ENCODE measurements around the gene HDAC4. TPM values are rescaled to one million over a fixed set of nuclear protein-coding genes. Genes with fewer than 3 reads are reported as not detected.

The HDAC4 gene
- total and polyA plus RNA-seq, 2 of the 8 experiments (the other 6 are each of a cell fraction or from before 2014, with no cell fraction given), result 15.4 to 31.5 TPM

GRCh38 chr2:239142806-239143205 lies 258.0 kb downstream of the HDAC4 start:
- H3K27me3 ChIP-seq (replicated peaks in 1 of 4; ENCODE audit: control insufficient read depth in 3 of 4, extremely low read depth in 1 of 4, insufficient read depth in 3 of 4, low read length in 3 of 4), result no peaks in the 10 kb centered on the region
- no peaks in the 10 kb centered on the region for H3K23me2 ChIP-seq (ENCODE audit: low read depth, low read length)
- H2AFZ ChIP-seq (ENCODE audit: low read length), result no peak overlapping the region
- H2BK120ac ChIP-seq (replicated peaks; ENCODE audit: low read depth, low read length), result no peak overlapping the region
- H3K18ac ChIP-seq (ENCODE audit: extremely low read depth, low read length), result no peak overlapping the region; the same call in 1 of the 2 replicates
- H3K79me2 ChIP-seq (ENCODE audit: control insufficient read depth in 1 of 2, insufficient read depth in 2 of 2, low read length in 2 of 2), result no peaks in the 10 kb centered on the region
- no peak for FAIRE-seq
- no peak overlapping the region for H2BK15ac ChIP-seq (ENCODE audit: low read length)
- H4K5ac ChIP-seq (ENCODE audit: insufficient read length, low read depth, low read length), result no peak overlapping the region
- H2BK20ac ChIP-seq (ENCODE audit: low read length), result no peak overlapping the region
- 88% methylated on average over 9 of the region's 9 CpGs; no CpG with 5 or more reads in 1 of the 2 experiments for WGBS, 2 experiments (ENCODE audit: extremely low coverage in 1 of 2, insufficient coverage in 1 of 2, insufficient read length in 1 of 2, insufficient replicate concordance in 2 of 2, low coverage in 1 of 2, low lambda C conversion rate in 2 of 2, missing lambda C conversion rate in 1 of 2)
- DNase-seq (ENCODE audit: low read depth in 1 of 2, low spot score in 2 of 2), result no peak
- H3K4me2 ChIP-seq (ENCODE audit: insufficient read depth in 1 of 2, low read depth in 2 of 2, low read length in 2 of 2), result no peak overlapping the region
- H2AK5ac ChIP-seq (ENCODE audit: low read depth, low read length), result no peak overlapping the region
- H3K4me1 ChIP-seq (replicated peaks in 1 of 4; ENCODE audit: control insufficient read depth in 3 of 4, insufficient read depth in 4 of 4, low read length in 3 of 4), result no peaks in the 10 kb centered on the region
- no peak overlapping the region; the same call in 1 of the 2 replicates for H4K8ac ChIP-seq (ENCODE audit: extremely low read depth, insufficient read depth, low read length)
- no peak overlapping the region for H3K56ac ChIP-seq (replicated peaks; ENCODE audit: insufficient read length, low read depth, low read length)
- no peak overlapping the region for H4K91ac ChIP-seq (replicated peaks; ENCODE audit: insufficient read length, low read length)
- no peak overlapping the region for H2BK12ac ChIP-seq (ENCODE audit: low read depth, low read length)
- H3K4ac ChIP-seq (replicated peaks; ENCODE audit: insufficient read length, low read depth, low read length), result no peak overlapping the region
- H3K9ac ChIP-seq (replicated peaks in 1 of 4; ENCODE audit: extremely low read depth in 1 of 4, low read depth in 3 of 4, low read length in 3 of 4), result no peak overlapping the region
- H3K23ac ChIP-seq (ENCODE audit: insufficient read length), result no peak overlapping the region
- H3K14ac ChIP-seq (ENCODE audit: insufficient read length), result no peak overlapping the region
- POLR2A ChIA-PET (ENCODE audit: partially characterized antibody), result no interaction called here
- H3K27ac ChIP-seq (ENCODE audit: low read depth, low read length), result no peak overlapping the region
- peaks cover 0 to 3% (median 1%) of the 10 kb centered on the region in 4 experiments; a peak in 3 of 8 replicates for H3K36me3 ChIP-seq (ENCODE audit: control insufficient read depth in 2 of 4, insufficient read depth in 4 of 4, low read length in 3 of 4)
- no peaks in the 10 kb centered on the region for H3K79me1 ChIP-seq (ENCODE audit: low read depth, low read length)
- CTCF ChIA-PET (ENCODE audit: partially characterized antibody), result interaction anchor here (0.6 to 4.4 kb wide), 37 partner anchors 10 to 1002 kb away, joined by 3 to 39 read pairs (median 4); no protein-coding TSS in a partner anchor
- no peak overlapping the region for H2BK5ac ChIP-seq (ENCODE audit: low read depth, low read length)
- peaks cover 3 to 10% of the 10 kb centered on the region in 2 experiments for H4K20me1 ChIP-seq (replicated peaks in 1 of 2; ENCODE audit: control insufficient read depth in 1 of 2, insufficient read depth in 2 of 2, low read length in 2 of 2)
- no peak overlapping the region for H3K4me3 ChIP-seq (ENCODE audit: extremely low read depth in 1 of 4, insufficient read depth in 2 of 4, low read depth in 3 of 4, low read length in 4 of 4)
- no peaks in the 10 kb centered on the region for H3K9me3 ChIP-seq (ENCODE audit: insufficient read depth in 2 of 2, low read depth in 1 of 2, low read length in 1 of 2)
- TF ChIP-seq SP4 (IDR thresholded peaks at IDR 0.05; ENCODE audit: low read length), result no peak
- TF ChIP-seq EP300 (IDR thresholded peaks at IDR 0.05; ENCODE audit: borderline replicate concordance in 1 of 2, low read depth in 2 of 2, low read length in 2 of 2), result no peak
- no peak for TF ChIP-seq FOSL1 (IDR thresholded peaks at IDR 0.05; ENCODE audit: insufficient read depth, low read depth, low read length)
- no peak for TF ChIP-seq RBBP5 (IDR thresholded peaks at IDR 0.05; ENCODE audit: borderline replicate concordance, low read depth, low read length)
- TF ChIP-seq KDM4A (IDR thresholded peaks at IDR 0.05; ENCODE audit: low read depth, low read length, severe bottlenecking), result no peak

All from H1 (cell line).